ENCODE data around the gene PRC1. TPM values are rescaled to one million over a fixed set of nuclear protein-coding genes. Genes with fewer than 3 reads are reported as not detected.

PRC1 gene
- polyA plus RNA-seq, 1 donor from 2014 or later, result 18.2 TPM

DNA sequence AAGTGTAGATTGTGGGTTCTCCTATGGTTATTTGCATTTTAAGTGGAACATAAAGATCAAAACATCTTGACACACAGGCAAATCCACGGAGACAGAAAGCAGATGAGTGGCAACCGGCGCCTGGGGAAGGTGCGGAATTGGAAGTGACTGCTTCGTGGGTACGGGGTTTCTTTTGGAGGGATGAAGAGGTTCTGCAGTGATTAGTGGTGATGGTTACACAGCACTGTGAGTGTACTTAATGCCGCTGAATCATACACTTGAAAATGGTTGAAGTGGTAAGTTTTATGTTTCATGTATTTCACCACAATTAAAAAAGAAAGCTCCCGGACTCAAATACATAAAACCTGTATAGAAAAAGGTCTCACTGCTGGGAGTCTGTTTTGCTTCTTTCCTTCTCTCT, 46.5 kb upstream of the PRC1 start:
- Histone ChIP-seq H3K27ac (ENCODE audit: low read length) (no peak overlapping the region), H3K9me2 (ENCODE audit: insufficient read depth, low read length) (no peaks in the 10 kb centered on the region), H3K4me2 (ENCODE audit: low read length) (no peak overlapping the region), H3K9me3 (ENCODE audit: low read length) (no peaks in the 10 kb centered on the region), H3K27me3 (ENCODE audit: insufficient read depth, low read depth, low read length) (no peaks in the 10 kb centered on the region), H3K36me3 (ENCODE audit: insufficient read depth, low read length) (no peaks in the 10 kb centered on the region), H3K9ac (ENCODE audit: low read length) (no peak overlapping the region), H3F3A (ENCODE audit: insufficient read depth, low read length, poor library complexity, severe bottlenecking) (no peaks in the 10 kb centered on the region), H3K79me2 (replicated peaks; ENCODE audit: insufficient read depth, low read length) (no peaks in the 10 kb centered on the region), H2AFZ (ENCODE audit: low read depth, low read length) (no peak overlapping the region), H3K4me3 (ENCODE audit: low read length) (no peak overlapping the region), H4K20me1 (ENCODE audit: insufficient read depth) (no peaks in the 10 kb centered on the region)
- TF ChIP-seq SMC3 (conservative IDR thresholded peaks at IDR 0.05; ENCODE audit: poor library complexity), result no peak
- no peak for TF ChIP-seq MXI1 (conservative IDR thresholded peaks at IDR 0.05; ENCODE audit: poor library complexity, severe bottlenecking)
- no peak for TF ChIP-seq POLR2AphosphoS5 (IDR thresholded peaks at IDR 0.05)
- no peak for TF ChIP-seq EP300 (conservative IDR thresholded peaks at IDR 0.05; ENCODE audit: poor library complexity, severe bottlenecking)
- TF ChIP-seq, protein P1, sequence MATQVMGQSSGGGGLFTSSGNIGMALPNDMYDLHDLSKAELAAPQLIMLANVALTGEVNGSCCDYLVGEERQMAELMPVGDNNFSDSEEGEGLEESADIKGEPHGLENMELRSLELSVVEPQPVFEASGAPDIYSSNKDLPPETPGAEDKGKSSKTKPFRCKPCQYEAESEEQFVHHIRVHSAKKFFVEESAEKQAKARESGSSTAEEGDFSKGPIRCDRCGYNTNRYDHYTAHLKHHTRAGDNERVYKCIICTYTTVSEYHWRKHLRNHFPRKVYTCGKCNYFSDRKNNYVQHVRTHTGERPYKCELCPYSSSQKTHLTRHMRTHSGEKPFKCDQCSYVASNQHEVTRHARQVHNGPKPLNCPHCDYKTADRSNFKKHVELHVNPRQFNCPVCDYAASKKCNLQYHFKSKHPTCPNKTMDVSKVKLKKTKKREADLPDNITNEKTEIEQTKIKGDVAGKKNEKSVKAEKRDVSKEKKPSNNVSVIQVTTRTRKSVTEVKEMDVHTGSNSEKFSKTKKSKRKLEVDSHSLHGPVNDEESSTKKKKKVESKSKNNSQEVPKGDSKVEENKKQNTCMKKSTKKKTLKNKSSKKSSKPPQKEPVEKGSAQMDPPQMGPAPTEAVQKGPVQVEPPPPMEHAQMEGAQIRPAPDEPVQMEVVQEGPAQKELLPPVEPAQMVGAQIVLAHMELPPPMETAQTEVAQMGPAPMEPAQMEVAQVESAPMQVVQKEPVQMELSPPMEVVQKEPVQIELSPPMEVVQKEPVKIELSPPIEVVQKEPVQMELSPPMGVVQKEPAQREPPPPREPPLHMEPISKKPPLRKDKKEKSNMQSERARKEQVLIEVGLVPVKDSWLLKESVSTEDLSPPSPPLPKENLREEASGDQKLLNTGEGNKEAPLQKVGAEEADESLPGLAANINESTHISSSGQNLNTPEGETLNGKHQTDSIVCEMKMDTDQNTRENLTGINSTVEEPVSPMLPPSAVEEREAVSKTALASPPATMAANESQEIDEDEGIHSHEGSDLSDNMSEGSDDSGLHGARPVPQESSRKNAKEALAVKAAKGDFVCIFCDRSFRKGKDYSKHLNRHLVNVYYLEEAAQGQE (IDR thresholded peaks at IDR 0.05; ENCODE audit: borderline replicate concordance), result no peak
- TF ChIP-seq EZH2 (IDR thresholded peaks at IDR 0.05; ENCODE audit: borderline replicate concordance, insufficient read depth, low read length, poor library complexity, severe bottlenecking), result no peak
- no peak for TF ChIP-seq RAD21 (conservative IDR thresholded peaks at IDR 0.05)
- TF ChIP-seq, protein P2, sequence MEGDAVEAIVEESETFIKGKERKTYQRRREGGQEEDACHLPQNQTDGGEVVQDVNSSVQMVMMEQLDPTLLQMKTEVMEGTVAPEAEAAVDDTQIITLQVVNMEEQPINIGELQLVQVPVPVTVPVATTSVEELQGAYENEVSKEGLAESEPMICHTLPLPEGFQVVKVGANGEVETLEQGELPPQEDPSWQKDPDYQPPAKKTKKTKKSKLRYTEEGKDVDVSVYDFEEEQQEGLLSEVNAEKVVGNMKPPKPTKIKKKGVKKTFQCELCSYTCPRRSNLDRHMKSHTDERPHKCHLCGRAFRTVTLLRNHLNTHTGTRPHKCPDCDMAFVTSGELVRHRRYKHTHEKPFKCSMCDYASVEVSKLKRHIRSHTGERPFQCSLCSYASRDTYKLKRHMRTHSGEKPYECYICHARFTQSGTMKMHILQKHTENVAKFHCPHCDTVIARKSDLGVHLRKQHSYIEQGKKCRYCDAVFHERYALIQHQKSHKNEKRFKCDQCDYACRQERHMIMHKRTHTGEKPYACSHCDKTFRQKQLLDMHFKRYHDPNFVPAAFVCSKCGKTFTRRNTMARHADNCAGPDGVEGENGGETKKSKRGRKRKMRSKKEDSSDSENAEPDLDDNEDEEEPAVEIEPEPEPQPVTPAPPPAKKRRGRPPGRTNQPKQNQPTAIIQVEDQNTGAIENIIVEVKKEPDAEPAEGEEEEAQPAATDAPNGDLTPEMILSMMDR (IDR thresholded peaks at IDR 0.05; ENCODE audit: poor library complexity, severe bottlenecking), result no peak
- no peak for TF ChIP-seq TAF1 (IDR thresholded peaks at IDR 0.05; ENCODE audit: low read depth)

- H3K9me3 ChIP-seq (ENCODE audit: low read length), result no peaks in the 10 kb centered on the region
- no peaks in the 10 kb centered on the region for H3K79me2 ChIP-seq (replicated peaks; ENCODE audit: insufficient read depth, low read length)
- no peaks in the 10 kb centered on the region for H4K20me1 ChIP-seq (ENCODE audit: insufficient read depth)
- TF ChIP-seq, protein P1 (IDR thresholded peaks at IDR 0.05; ENCODE audit: borderline replicate concordance), result no peak
- no peak for TF ChIP-seq RAD21 (conservative IDR thresholded peaks at IDR 0.05)
- no peak for TF ChIP-seq MXI1 (conservative IDR thresholded peaks at IDR 0.05; ENCODE audit: poor library complexity, severe bottlenecking)
- TF ChIP-seq POLR2AphosphoS5 (IDR thresholded peaks at IDR 0.05), result no peak
- no peak for TF ChIP-seq TAF1 (IDR thresholded peaks at IDR 0.05; ENCODE audit: low read depth)
- TF ChIP-seq EZH2 (IDR thresholded peaks at IDR 0.05; ENCODE audit: borderline replicate concordance, insufficient read depth, low read length, poor library complexity, severe bottlenecking), result no peak
- TF ChIP-seq, protein P2 (IDR thresholded peaks at IDR 0.05; ENCODE audit: poor library complexity, severe bottlenecking), result no peak
- no peak for TF ChIP-seq SMC3 (conservative IDR thresholded peaks at IDR 0.05; ENCODE audit: poor library complexity)
- no peak for TF ChIP-seq EP300 (conservative IDR thresholded peaks at IDR 0.05; ENCODE audit: poor library complexity, severe bottlenecking)
- no peak overlapping the region for H3K27ac ChIP-seq (ENCODE audit: low read length)
- H3K36me3 ChIP-seq (ENCODE audit: insufficient read depth, low read length), result no peaks in the 10 kb centered on the region
- no peak overlapping the region for H2AFZ ChIP-seq (ENCODE audit: low read depth, low read length)
- no peaks in the 10 kb centered on the region for H3F3A ChIP-seq (ENCODE audit: insufficient read depth, low read length, poor library complexity, severe bottlenecking)
- H3K4me2 ChIP-seq (ENCODE audit: low read length), result no peak overlapping the region
- no peaks in the 10 kb centered on the region for H3K27me3 ChIP-seq (ENCODE audit: insufficient read depth, low read depth, low read length)
- no peak overlapping the region for H3K9ac ChIP-seq (ENCODE audit: low read length)
- no peaks in the 10 kb centered on the region for H3K9me2 ChIP-seq (ENCODE audit: insufficient read depth, low read length)
- no peak overlapping the region for H3K4me3 ChIP-seq (ENCODE audit: low read length)
Measured at GRCh38 chr15:91039996-91040395, 45.7 kb upstream of the PRC1 start.

Measured in neural cell (in vitro differentiated cells).